ENCODE measurements around the gene HOXC5.

- TF ChIP-seq CTCF (IDR thresholded peaks at IDR 0.05): no peak
- no peak for TF ChIP-seq POLR2A (IDR thresholded peaks at IDR 0.05)
Measured at GRCh38 chr12:53986686-53987483, 46.0 kb upstream of the HOXC5 start.

All from lower leg skin (tissue), 3 donors.